Stomach (tissue), 9 donors: ENCODE data around the gene SEC22C. TPM values are rescaled to one million over a fixed set of nuclear protein-coding genes. Genes with fewer than 3 reads are reported as not detected.

Experiments used
- DNase-seq, 2 donors: peaks; one replicate each; pipeline versions ENCODE4 v3.0.0 to v3.0.0-alpha.2; 2013 to 2019
- H3K27ac ChIP-seq, 5 donors: fragments of 200-600 bp in 4 of 5; sonication (generic) in 4 of 5; one replicate each; pipeline ENCODE4 v1.5.1; 2013 to 2019; ENCODE audit warnings: mild to moderate bottlenecking in 1 of 5, moderate library complexity in 1 of 5
- H3K27me3 ChIP-seq, 3 donors: fragments of 200-600 bp; sonication (generic); one replicate each; pipeline ENCODE4 v1.5.1; 2017 to 2019; ENCODE audit warnings: mixed run types in 1 of 3
- H3K36me3 ChIP-seq, 4 donors: fragments of 200-600 bp; sonication (generic); 1 replicate in 3 of 4; 2 replicates in 1 of 4; pipeline ENCODE4 v1.5.1; 2016 to 2019
- H3K4me1 ChIP-seq, 4 donors: fragments of 200-600 bp; sonication (generic); one replicate each; pipeline ENCODE4 v1.5.1; 2016 to 2019
- H3K4me3 ChIP-seq, 4 donors: fragments of 200-600 bp; sonication (generic) in 3 of 4; one replicate each; pipeline ENCODE4 v1.5.1; 2016 to 2019; ENCODE audit warnings: mild to moderate bottlenecking in 1 of 4
- H3K9me3 ChIP-seq, 4 donors: fragments of 200-600 bp; sonication (generic); one replicate each; pipeline ENCODE4 v1.5.1; 2016 to 2019
- EP300 ChIP-seq: sonication (generic); formaldehyde crosslinking; IDR thresholded peaks from one replicate; pipeline ENCODE4 v1.6.1; 2017; ENCODE audit warnings: antibody characterized with exemption
- POLR2A ChIP-seq, 4 donors: fragments of 450-650 bp; IDR thresholded peaks; one replicate each; pipeline ENCODE4 v1.6.1; 2016; ENCODE audit warnings: antibody characterized with exemption in 4 of 4, control low read depth in 2 of 4, mild to moderate bottlenecking in 1 of 4, moderate library complexity in 1 of 4
- POLR2AphosphoS5 ChIP-seq, 3 donors: sonication (generic); formaldehyde crosslinking; IDR thresholded peaks; one replicate each; pipeline ENCODE4 v1.6.1; 2016; ENCODE audit warnings: antibody characterized with exemption in 3 of 3
- WGBS, 5 donors: extraction: QIAGEN DNeasy Blood & Tissue Kit in 3 of 5; methylation state at CpG; one replicate each; pipeline versions ENCODE4 v1.1.5 to v1.1.7; 2013 to 2018; 5-methylcytosine and 5-hydroxymethylcytosine counted together
- intact Hi-C: fragments of 100-400 bp; cut with DNase I; formaldehyde crosslinking; loops from one replicate; pipeline ENCODE4 v1.15.1; 2023; ENCODE audit warnings: low total_unique reads
- polyA plus RNA-seq, 3 donors: library from polyadenylated mRNA; stranded (reverse); fragments of 200-250 nt; gene quantifications; one replicate each; pipeline ENCODE4 v1.2.3, GENCODE V29; 2013
- total RNA-seq, 5 donors: library from RNA; depleted of rRNA; stranded (reverse); fragments of >200 nt; gene quantifications; one replicate each; pipeline versions ENCODE4 v1.1.0 to v1.2.3, GENCODE V29; 2014 to 2016
- TF ChIP-seq, protein P1 (sequence below), 7 experiments: fragments of 450-650 bp in 4 of 7; fragments of 200-600 bp in 3 of 7; sonication (generic) in 3 of 7; IDR thresholded peaks; one replicate each; pipeline ENCODE4 v1.5.1; 2016 to 2019; ENCODE audit warnings: antibody characterized with exemption in 7 of 7, control low read depth in 2 of 7, mild to moderate bottlenecking in 1 of 7
- donor health status: healthy with polysubstance abuse.
- donor health status: Bipolar disorder and iron deficiency.
- donor health status: healthy.

Gene SEC22C
- total and polyA plus RNA-seq, 8 donors: 9.8 to 64.3 (median 28.9) TPM

GRCh38 chr3:42550250-42550649 is 31.5 kb downstream of the SEC22C start:
- Histone ChIP-seq H3K4me1 (peaks cover 7 to 23% (median 16%) of the 10 kb centered on the region in 4 donors), H3K36me3 (peaks cover 34 to 75% (median 69%) of the 10 kb centered on the region in 4 donors), H3K4me3 (no peak overlapping the region), H3K27ac (no peak overlapping the region), H3K9me3 (no peaks in the 10 kb centered on the region), H3K27me3 (no peaks in the 10 kb centered on the region)
- intact Hi-C loops: no loop called here
- TF ChIP-seq EP300: no peak
- 27 to 88% (median 50%) methylated on average over 1 of the region's 1 CpG for whole genome bisulfite sequencing, 5 donors
- no peak for DNase-seq

GRCh38 chr3:42549131-42549530 is 32.6 kb downstream of the SEC22C start:
- DNase-seq: no peak
- intact Hi-C loops: no loop called here
- WGBS, 5 donors: 86 to 96% (median 91%) methylated on average over 2 of the region's 2 CpGs
- H3K9me3 ChIP-seq: no peaks in the 10 kb centered on the region
- no peaks in the 10 kb centered on the region for H3K27me3 ChIP-seq
- no peak overlapping the region for H3K4me3 ChIP-seq
- peaks cover 18 to 34% (median 27%) of the 10 kb centered on the region in 4 donors for H3K4me1 ChIP-seq
- H3K36me3 ChIP-seq: peaks cover 24 to 64% (median 57%) of the 10 kb centered on the region in 4 donors
- no peak overlapping the region for H3K27ac ChIP-seq
- TF ChIP-seq POLR2A (IDR thresholded peaks at IDR 0.05) (no peak), POLR2AphosphoS5 (IDR thresholded peaks at IDR 0.05) (no peak), EP300 (no peak)
- TF ChIP-seq, protein P1, sequence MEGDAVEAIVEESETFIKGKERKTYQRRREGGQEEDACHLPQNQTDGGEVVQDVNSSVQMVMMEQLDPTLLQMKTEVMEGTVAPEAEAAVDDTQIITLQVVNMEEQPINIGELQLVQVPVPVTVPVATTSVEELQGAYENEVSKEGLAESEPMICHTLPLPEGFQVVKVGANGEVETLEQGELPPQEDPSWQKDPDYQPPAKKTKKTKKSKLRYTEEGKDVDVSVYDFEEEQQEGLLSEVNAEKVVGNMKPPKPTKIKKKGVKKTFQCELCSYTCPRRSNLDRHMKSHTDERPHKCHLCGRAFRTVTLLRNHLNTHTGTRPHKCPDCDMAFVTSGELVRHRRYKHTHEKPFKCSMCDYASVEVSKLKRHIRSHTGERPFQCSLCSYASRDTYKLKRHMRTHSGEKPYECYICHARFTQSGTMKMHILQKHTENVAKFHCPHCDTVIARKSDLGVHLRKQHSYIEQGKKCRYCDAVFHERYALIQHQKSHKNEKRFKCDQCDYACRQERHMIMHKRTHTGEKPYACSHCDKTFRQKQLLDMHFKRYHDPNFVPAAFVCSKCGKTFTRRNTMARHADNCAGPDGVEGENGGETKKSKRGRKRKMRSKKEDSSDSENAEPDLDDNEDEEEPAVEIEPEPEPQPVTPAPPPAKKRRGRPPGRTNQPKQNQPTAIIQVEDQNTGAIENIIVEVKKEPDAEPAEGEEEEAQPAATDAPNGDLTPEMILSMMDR (IDR thresholded peaks at IDR 0.05): no peak

- intact Hi-C loops: no loop called here
- WGBS, 5 donors: 31 to 39% (median 38%) methylated on average over 7 of the region's 7 CpGs
Measured at GRCh38 chr3:42547401-42547945, 34.3 kb downstream of the SEC22C start.

GRCh38 chr3:42546691-42547213 is 35.0 kb downstream of the SEC22C start:
- DNase-seq: no peak
- H3K4me1 ChIP-seq: peaks cover 29 to 44% (median 39%) of the 10 kb centered on the region in 4 donors
- no peaks in the 10 kb centered on the region for H3K9me3 ChIP-seq
- H3K36me3 ChIP-seq: peaks cover 4 to 43% (median 34%) of the 10 kb centered on the region in 4 donors
- H3K27me3 ChIP-seq: no peaks in the 10 kb centered on the region
- H3K4me3 ChIP-seq: no peak overlapping the region
- 78 to 89% (median 84%) methylated on average over 3 of the region's 3 CpGs for WGBS, 5 donors
- H3K27ac ChIP-seq: peak overlapping the region in 2 of 5 donors; percentile 11 to 44
- TF ChIP-seq, protein P1 (IDR thresholded peaks at IDR 0.05): no peak
- TF ChIP-seq POLR2AphosphoS5 (IDR thresholded peaks at IDR 0.05): no peak
- TF ChIP-seq POLR2A (IDR thresholded peaks at IDR 0.05): no peak
- no peak for TF ChIP-seq EP300
- intact Hi-C loops: no loop called here

More at GRCh38 chr3:42547401-42547945, 34.3 kb downstream of the SEC22C start:
- Histone ChIP-seq H3K27ac (peak overlapping the region in 2 of 5 donors; percentile 11 to 44), H3K9me3 (no peaks in the 10 kb centered on the region), H3K4me1 (peaks cover 29 to 44% (median 39%) of the 10 kb centered on the region in 4 donors), H3K4me3 (no peak overlapping the region), H3K27me3 (no peaks in the 10 kb centered on the region), H3K36me3 (peaks cover 9 to 48% (median 41%) of the 10 kb centered on the region in 4 donors)
- peak; percentile 82 to 86 for DNase-seq
- TF ChIP-seq POLR2AphosphoS5 (IDR thresholded peaks at IDR 0.05) (peak in 1 of 3 donors; percentile 59), EP300 (no peak), POLR2A (IDR thresholded peaks at IDR 0.05) (no peak)
- TF ChIP-seq, protein P1 (IDR thresholded peaks at IDR 0.05): peak in 5 of 7 experiments; percentile 66 to 97 (median 92)
